ENCODE measurements around the gene OVCA2. TPM values are rescaled to one million over a fixed set of nuclear protein-coding genes. Genes with fewer than 3 reads are reported as not detected.
A peak's percentile ranks its signal among the peaks of the same experiment; 100 is the strongest.
"Not testable (repeated sequence)": the region's sequence is repeated elsewhere in the genome, so short reads cannot be mapped to it uniquely, and the experiment has no call there.

OVCA2 gene
- total RNA-seq, 1 donor from 2014 or later, result 21.4 TPM

- no peaks in the 10 kb centered on the region for H3K27me3 ChIP-seq
- H3K4me1 ChIP-seq, result peaks cover 12% of the 10 kb centered on the region
- H3K9me3 ChIP-seq, result no peaks in the 10 kb centered on the region
- peak overlapping the region; percentile 66 for H3K27ac ChIP-seq
- no peak overlapping the region for H3K4me3 ChIP-seq
- H3K36me3 ChIP-seq, result no peaks in the 10 kb centered on the region
- intact Hi-C loops (cut with DNase I), result no loop called here
- DNase-seq, result no peak
- ATAC-seq, result no peak
- TF ChIP-seq CTCF (IDR thresholded peaks at IDR 0.05), result no peak
These were observed 29.3 kb upstream of the OVCA2 start for GRCh38 chr17:2012499-2012898.

- H3K4me3 ChIP-seq; intact Hi-C loops (cut with DNase I); H3K36me3 ChIP-seq; DNase-seq; H3K9me3 ChIP-seq; H3K27ac ChIP-seq; ATAC-seq; H3K27me3 ChIP-seq: not testable (repeated sequence)
- H3K4me1 ChIP-seq, result peaks cover 12% of the 10 kb centered on the region
These were observed 28.4 kb upstream of the OVCA2 start for GRCh38 chr17:2013220-2013993.

GRCh38 chr17:2013994-2014317 is 27.9 kb upstream of the OVCA2 start:
- Histone ChIP-seq H3K27me3 (no peaks in the 10 kb centered on the region), H3K36me3 (no peaks in the 10 kb centered on the region), H3K27ac (no peak overlapping the region), H3K9me3 (no peaks in the 10 kb centered on the region), H3K4me1 (peaks cover 12% of the 10 kb centered on the region), H3K4me3 (no peak overlapping the region)
- no peak for DNase-seq
- no peak for TF ChIP-seq CTCF (IDR thresholded peaks at IDR 0.05)
- intact Hi-C loops (cut with DNase I), result no loop called here
- ATAC-seq, result peak; percentile 53

GRCh38 chr17:2015314-2015713 is 26.5 kb upstream of the OVCA2 start:
- Histone ChIP-seq H3K4me1 (peaks cover 12% of the 10 kb centered on the region), H3K27ac (no peak overlapping the region)

GRCh38 chr17:2016494-2016893 is 25.3 kb upstream of the OVCA2 start:
- no peak for ATAC-seq
- no peak for DNase-seq
- Histone ChIP-seq H3K4me1 (peaks cover 12% of the 10 kb centered on the region), H3K27me3 (no peaks in the 10 kb centered on the region), H3K9me3 (no peaks in the 10 kb centered on the region), H3K27ac (no peak overlapping the region), H3K36me3 (no peaks in the 10 kb centered on the region), H3K4me3 (no peak overlapping the region)
- intact Hi-C loops (cut with DNase I), result no loop called here
- TF ChIP-seq CTCF (IDR thresholded peaks at IDR 0.05), result no peak

More at GRCh38 chr17:2015314-2015713, 26.5 kb upstream of the OVCA2 start:
- no peak for TF ChIP-seq CTCF (IDR thresholded peaks at IDR 0.05)
- no peaks in the 10 kb centered on the region for H3K9me3 ChIP-seq
- no peak for ATAC-seq
- no peak overlapping the region for H3K4me3 ChIP-seq
- intact Hi-C loops (cut with DNase I), result no loop called here
- no peaks in the 10 kb centered on the region for H3K36me3 ChIP-seq
- no peaks in the 10 kb centered on the region for H3K27me3 ChIP-seq
- no peak for DNase-seq

GRCh38 chr17:2017274-2017941 is 24.4 kb upstream of the OVCA2 start:
- H3K27ac ChIP-seq, result no peak overlapping the region
- H3K27me3 ChIP-seq, result no peaks in the 10 kb centered on the region
- intact Hi-C loops (cut with DNase I), result no loop called here
- no peak for TF ChIP-seq CTCF (IDR thresholded peaks at IDR 0.05)
- DNase-seq (no peak), ATAC-seq (no peak)
- no peaks in the 10 kb centered on the region for H3K36me3 ChIP-seq
- H3K4me1 ChIP-seq, result peaks cover 4% of the 10 kb centered on the region
- no peaks in the 10 kb centered on the region for H3K9me3 ChIP-seq
- no peak overlapping the region for H3K4me3 ChIP-seq
